ENCODE results near the gene HOXD1. TPM values are rescaled to one million over a fixed set of nuclear protein-coding genes. Genes with fewer than 3 reads are reported as not detected.

Gene HOXD1
- total RNA-seq, 4 donors from 2014 or later, result 0.44 to 1.8 (median 0.63) TPM; not detected in 1

DNA sequence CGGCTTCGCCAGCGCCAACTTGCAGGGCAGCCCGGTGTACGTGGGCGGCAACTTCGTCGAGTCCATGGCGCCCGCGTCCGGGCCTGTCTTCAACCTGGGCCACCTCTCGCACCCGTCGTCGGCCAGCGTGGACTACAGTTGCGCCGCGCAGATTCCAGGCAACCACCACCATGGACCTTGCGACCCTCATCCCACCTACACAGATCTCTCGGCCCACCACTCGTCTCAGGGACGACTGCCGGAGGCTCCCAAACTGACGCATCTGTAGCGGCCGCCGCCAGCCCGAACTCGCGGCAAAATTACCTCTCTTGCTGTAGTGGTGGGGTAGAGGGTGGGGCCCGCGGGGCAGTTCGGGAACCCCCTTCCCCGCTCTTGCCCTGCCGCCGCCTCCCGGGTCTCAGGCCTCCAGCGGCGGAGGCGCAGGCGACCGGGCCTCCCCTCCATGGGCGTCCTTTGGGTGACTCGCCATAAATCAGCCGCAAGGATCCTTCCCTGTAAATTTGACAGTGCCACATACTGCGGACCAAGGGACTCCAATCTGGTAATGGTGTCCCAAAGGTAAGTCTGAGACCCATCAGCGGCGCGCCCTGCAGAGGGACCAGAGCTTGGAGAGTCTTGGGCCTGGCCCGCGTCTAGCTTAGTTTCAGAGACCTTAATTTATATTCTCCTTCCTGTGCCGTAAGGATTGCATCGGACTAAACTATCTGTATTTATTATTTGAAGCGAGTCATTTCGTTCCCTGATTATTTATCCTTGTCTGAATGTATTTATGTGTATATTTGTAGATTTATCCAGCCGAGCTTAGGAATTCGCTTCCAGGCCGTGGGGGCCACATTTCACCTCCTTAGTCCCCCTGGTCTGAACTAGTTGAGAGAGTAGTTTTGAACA is 16.2 kb upstream of the HOXD1 start:
- peaks cover 3 to 81% of the 10 kb centered on the region in 2 donors for H3K27me3 ChIP-seq
- H3K9me3 ChIP-seq, result no peaks in the 10 kb centered on the region
- no peak overlapping the region for H3K4me3 ChIP-seq
- no peak overlapping the region for H3K27ac ChIP-seq
- peaks cover 0 to 22% (median 0%) of the 10 kb centered on the region in 4 donors for H3K4me1 ChIP-seq
- DNase-seq (ENCODE audit: low spot score in 2 of 2), result no peak
- 63 to 68% methylated on average over 60 of the region's 60 CpGs for WGBS, 2 donors
- TF ChIP-seq, protein P1, sequence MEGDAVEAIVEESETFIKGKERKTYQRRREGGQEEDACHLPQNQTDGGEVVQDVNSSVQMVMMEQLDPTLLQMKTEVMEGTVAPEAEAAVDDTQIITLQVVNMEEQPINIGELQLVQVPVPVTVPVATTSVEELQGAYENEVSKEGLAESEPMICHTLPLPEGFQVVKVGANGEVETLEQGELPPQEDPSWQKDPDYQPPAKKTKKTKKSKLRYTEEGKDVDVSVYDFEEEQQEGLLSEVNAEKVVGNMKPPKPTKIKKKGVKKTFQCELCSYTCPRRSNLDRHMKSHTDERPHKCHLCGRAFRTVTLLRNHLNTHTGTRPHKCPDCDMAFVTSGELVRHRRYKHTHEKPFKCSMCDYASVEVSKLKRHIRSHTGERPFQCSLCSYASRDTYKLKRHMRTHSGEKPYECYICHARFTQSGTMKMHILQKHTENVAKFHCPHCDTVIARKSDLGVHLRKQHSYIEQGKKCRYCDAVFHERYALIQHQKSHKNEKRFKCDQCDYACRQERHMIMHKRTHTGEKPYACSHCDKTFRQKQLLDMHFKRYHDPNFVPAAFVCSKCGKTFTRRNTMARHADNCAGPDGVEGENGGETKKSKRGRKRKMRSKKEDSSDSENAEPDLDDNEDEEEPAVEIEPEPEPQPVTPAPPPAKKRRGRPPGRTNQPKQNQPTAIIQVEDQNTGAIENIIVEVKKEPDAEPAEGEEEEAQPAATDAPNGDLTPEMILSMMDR (IDR thresholded peaks at IDR 0.05), result no peak
- no peak for TF ChIP-seq EP300 (IDR thresholded peaks at IDR 0.05)
- no peak for TF ChIP-seq POLR2A (IDR thresholded peaks at IDR 0.05)
- H3K36me3 ChIP-seq, result no peaks in the 10 kb centered on the region

GRCh38 chr2:176172895-176173566 is 15.4 kb upstream of the HOXD1 start:
- Histone ChIP-seq H3K27me3 (peaks cover 3 to 83% of the 10 kb centered on the region in 2 donors), H3K9me3 (no peaks in the 10 kb centered on the region), H3K27ac (no peak overlapping the region), H3K4me3 (no peak overlapping the region), H3K4me1 (peaks cover 0 to 29% (median 1%) of the 10 kb centered on the region in 4 donors), H3K36me3 (no peaks in the 10 kb centered on the region)
- no peak for DNase-seq (ENCODE audit: low spot score in 2 of 2)
- TF ChIP-seq, protein P1 (IDR thresholded peaks at IDR 0.05), result no peak
- no peak for TF ChIP-seq EP300 (IDR thresholded peaks at IDR 0.05)
- TF ChIP-seq POLR2A (IDR thresholded peaks at IDR 0.05), result no peak
- WGBS, 2 donors, result 79 to 83% methylated on average over 14 of the region's 14 CpGs

- no peak overlapping the region for H3K27ac ChIP-seq
- peaks cover 3 to 83% of the 10 kb centered on the region in 2 donors for H3K27me3 ChIP-seq
- WGBS, 2 donors, result 44 to 55% methylated on average over 7 of the region's 7 CpGs
- H3K9me3 ChIP-seq, result no peaks in the 10 kb centered on the region
- no peak overlapping the region for H3K4me3 ChIP-seq
- peaks cover 0 to 36% (median 3%) of the 10 kb centered on the region in 4 donors for H3K4me1 ChIP-seq
- no peaks in the 10 kb centered on the region for H3K36me3 ChIP-seq
- TF ChIP-seq EP300 (IDR thresholded peaks at IDR 0.05) (no peak), POLR2A (IDR thresholded peaks at IDR 0.05) (no peak)
- TF ChIP-seq, protein P1 (IDR thresholded peaks at IDR 0.05), result no peak
- DNase-seq (ENCODE audit: low spot score in 2 of 2), result no peak
Observed at GRCh38 chr2:176173567-176174381, 14.7 kb upstream of the HOXD1 start.

GRCh38 chr2:176174382-176174823 is 14.1 kb upstream of the HOXD1 start:
- peaks cover 3 to 84% of the 10 kb centered on the region in 2 donors for H3K27me3 ChIP-seq
- H3K36me3 ChIP-seq, result no peaks in the 10 kb centered on the region
- no peak for TF ChIP-seq POLR2A (IDR thresholded peaks at IDR 0.05)
- no peak for DNase-seq (ENCODE audit: low spot score in 2 of 2)
- H3K9me3 ChIP-seq, result no peaks in the 10 kb centered on the region
- 28 to 35% methylated on average over 13 to 14 of the region's 14 CpGs for WGBS, 2 donors
- peak overlapping the region in 1 of 4 donors; percentile 17 for H3K27ac ChIP-seq
- peaks cover 0 to 36% (median 3%) of the 10 kb centered on the region in 4 donors for H3K4me1 ChIP-seq
- peak overlapping the region in 1 of 4 donors; percentile 24 for H3K4me3 ChIP-seq

Data from tibial nerve (tissue), 4 donors.